H9 (cell line): Measurements from ENCODE around the gene SUN2. TPM values are rescaled to one million over a fixed set of nuclear protein-coding genes. Genes with fewer than 3 reads are reported as not detected.

Source experiments
- DNase-seq: peaks from one replicate; pipeline ENCODE4 v3.0.0-alpha.2; 2017
- H2AFZ ChIP-seq: one replicate; pipeline ENCODE4 v1.6.1; 2013; ENCODE audit warnings: mild to moderate bottlenecking, low read length, control low read depth, moderate library complexity
- H2AK5ac ChIP-seq: 2 replicates; pipeline ENCODE4 v1.6.1; 2013; ENCODE audit warnings: low read length, control low read depth, mixed read lengths; ENCODE audit not compliant: insufficient read length
- H2BK120ac ChIP-seq: one replicate; pipeline ENCODE4 v1.6.1; 2013; ENCODE audit warnings: low read depth, mild to moderate bottlenecking, low read length, control low read depth, inconsistent platforms; ENCODE audit not compliant: poor library complexity, severe bottlenecking
- H2BK12ac ChIP-seq: 2 replicates; pipeline ENCODE4 v1.6.1; 2013; ENCODE audit warnings: low read length, control low read depth, mixed read lengths, low read depth; ENCODE audit not compliant: insufficient read length
- H2BK15ac ChIP-seq: 2 replicates; pipeline ENCODE4 v1.6.1; 2013; ENCODE audit warnings: low read depth, low read length, control low read depth
- H2BK20ac ChIP-seq: one replicate; pipeline ENCODE4 v1.6.1; 2013; ENCODE audit warnings: low read depth, mild to moderate bottlenecking, low read length, control low read depth, inconsistent platforms; ENCODE audit not compliant: poor library complexity, severe bottlenecking
- H2BK5ac ChIP-seq: 2 replicates; pipeline ENCODE4 v1.6.1; 2013; ENCODE audit warnings: low read length, control low read depth, mixed read lengths; ENCODE audit not compliant: insufficient read length
- H3K14ac ChIP-seq: 2 replicates; pipeline ENCODE4 v1.6.1; 2013; ENCODE audit warnings: low read length, control low read depth; ENCODE audit not compliant: insufficient read depth
- H3K18ac ChIP-seq: 2 replicates; pipeline ENCODE4 v1.6.1; 2013; ENCODE audit warnings: low read depth, mild to moderate bottlenecking, mixed read lengths, low read length, control low read depth; ENCODE audit not compliant: insufficient read length
- H3K23ac ChIP-seq: 2 replicates; pipeline ENCODE4 v1.6.1; 2013; ENCODE audit warnings: low read length, control low read depth, mixed read lengths, low read depth; ENCODE audit not compliant: insufficient read length
- H3K23me2 ChIP-seq: 2 replicates; pipeline ENCODE4 v1.6.1; 2013; ENCODE audit warnings: low read depth, mild to moderate bottlenecking, mixed read lengths, low read length, control low read depth; ENCODE audit not compliant: insufficient read length, poor library complexity, severe bottlenecking
- H3K27ac ChIP-seq: 2 replicates; pipeline ENCODE4 v1.5.1; 2013; ENCODE audit warnings: low read length, control low read depth, mixed read lengths, low read depth; ENCODE audit not compliant: insufficient read length
- H3K27me3 ChIP-seq: 2 replicates; pipeline ENCODE4 v1.6.1; 2013; ENCODE audit warnings: low read length, control low read depth, inconsistent platforms; ENCODE audit not compliant: insufficient read depth
- H3K4ac ChIP-seq: 2 replicates; pipeline ENCODE4 v1.6.1; 2013; ENCODE audit warnings: low read depth, mild to moderate bottlenecking, control low read depth, inconsistent platforms, low read length, moderate library complexity
- H3K4me1 ChIP-seq: 2 replicates; pipeline ENCODE4 v1.6.1; 2013; ENCODE audit warnings: low read length, control low read depth, inconsistent platforms; ENCODE audit not compliant: insufficient read depth
- H3K4me2 ChIP-seq: 2 replicates; pipeline ENCODE4 v1.6.1; 2013; ENCODE audit warnings: low read length, control low read depth, mixed read lengths; ENCODE audit not compliant: insufficient read length, insufficient read depth
- H3K56ac ChIP-seq: 2 replicates; pipeline ENCODE4 v1.6.1; 2013; ENCODE audit warnings: low read depth, mild to moderate bottlenecking, mixed read lengths, low read length, control low read depth; ENCODE audit not compliant: insufficient read length
- H3K79me1 ChIP-seq: 2 replicates; pipeline ENCODE4 v1.6.1; 2013; ENCODE audit warnings: low read depth, mild to moderate bottlenecking, moderate library complexity, low read length, control low read depth, inconsistent platforms; ENCODE audit not compliant: insufficient read depth, poor library complexity, severe bottlenecking
- H3K79me2 ChIP-seq: 2 replicates; pipeline ENCODE4 v1.6.1; 2013; ENCODE audit warnings: low read length, control low read depth, inconsistent platforms; ENCODE audit not compliant: insufficient read depth
- H3K9ac ChIP-seq: 2 replicates; pipeline ENCODE4 v1.6.1; 2013; ENCODE audit warnings: low read length, control low read depth, mixed read lengths; ENCODE audit not compliant: insufficient read length; ENCODE audit errors: extremely low read depth
- H3K9me3 ChIP-seq: one replicate; pipeline ENCODE4 v1.6.1; 2013; ENCODE audit warnings: low read depth, low read length, inconsistent platforms; ENCODE audit not compliant: control insufficient read depth
- H3T11ph ChIP-seq: one replicate; pipeline ENCODE4 v1.6.1; 2013; ENCODE audit warnings: mild to moderate bottlenecking, low read length, control low read depth, inconsistent platforms
- H4K20me1 ChIP-seq: one replicate; pipeline ENCODE4 v1.6.1; 2013; ENCODE audit not compliant: control insufficient read depth, insufficient read length, insufficient read depth
- H4K5ac ChIP-seq: 2 replicates; pipeline ENCODE4 v1.6.1; 2013; ENCODE audit warnings: low read depth, mild to moderate bottlenecking, mixed read lengths, low read length, control low read depth; ENCODE audit not compliant: insufficient read length
- H4K8ac ChIP-seq: replicated peaks from 2 replicates; pipeline ENCODE4 v1.6.1; 2013; ENCODE audit warnings: low read length, control low read depth, mixed read lengths, low read depth; ENCODE audit not compliant: insufficient read length
- H4K91ac ChIP-seq: 2 replicates; pipeline ENCODE4 v1.6.1; 2013; ENCODE audit warnings: low read depth, mild to moderate bottlenecking, moderate library complexity, mixed read lengths, low read length, control low read depth; ENCODE audit not compliant: insufficient read length
- H3K27ac Mint-ChIP-seq, 3 experiments: 2 replicates in 2 of 3; 3 replicates in 1 of 3; pipeline ENCODE4 v1.8.0; 2020 to 2021; ENCODE audit warnings: mixed read lengths in 3 of 3, mild to moderate bottlenecking in 1 of 3, moderate library complexity in 1 of 3
- H3K27me3 Mint-ChIP-seq: 2 replicates; pipeline ENCODE4 v1.8.0; 2021; ENCODE audit warnings: low read depth, mild to moderate bottlenecking, moderate library complexity, mixed read lengths
- H3K36me3 Mint-ChIP-seq, 3 experiments: 2 replicates in 2 of 3; 3 replicates in 1 of 3; pipeline ENCODE4 v1.8.0; 2020 to 2021; ENCODE audit warnings: low read depth in 3 of 3, mixed read lengths in 3 of 3; ENCODE audit not compliant: insufficient read depth in 1 of 3
- H3K4me1 Mint-ChIP-seq, 2 experiments: 2 replicates each; pipeline ENCODE4 v1.8.0; 2020; ENCODE audit warnings: mixed read lengths in 2 of 2
- H3K4me3 Mint-ChIP-seq, 2 experiments: 2 replicates in 1 of 2; 3 replicates in 1 of 2; pipeline ENCODE4 v1.8.0; 2020 to 2021; ENCODE audit warnings: mild to moderate bottlenecking in 2 of 2, mixed read lengths in 2 of 2, moderate library complexity in 1 of 2
- H3K9me3 Mint-ChIP-seq, 2 experiments: 2 replicates in 1 of 2; 3 replicates in 1 of 2; pipeline ENCODE4 v1.8.0; 2020; ENCODE audit warnings: mild to moderate bottlenecking in 2 of 2, mixed read lengths in 2 of 2, moderate library complexity in 1 of 2
- CTCF ChIP-seq: fragments of 200-600 bp; sonication (generic); conservative IDR thresholded peaks from 3 replicates; pipeline ENCODE4 v1.8.0; 2021; ENCODE audit warnings: antibody characterized with exemption, mild to moderate bottlenecking
- WGBS: extraction: QIAGEN DNeasy Blood & Tissue Kit; methylation state at CpG from one replicate; pipeline ENCODE4 v1.1.7; 2013; ENCODE audit warnings: missing lambda C conversion rate, low lambda C conversion rate, mixed read lengths; ENCODE audit not compliant: insufficient read length; ENCODE audit errors: extremely low coverage; 5-methylcytosine and 5-hydroxymethylcytosine counted together
- total RNA-seq: library from RNA; stranded (reverse); gene quantifications from 2 replicates; pipeline ENCODE4 v1.2.1, GENCODE V29; 2021

The SUN2 gene
- total RNA-seq, 1 experiment from 2014 or later: 12.0 TPM

- no peaks in the 10 kb centered on the region for H3K4me1 ChIP-seq
- no peaks in the 10 kb centered on the region for H3K36me3 Mint-ChIP-seq
- no peaks in the 10 kb centered on the region for H3K9me3 Mint-ChIP-seq
- H4K8ac ChIP-seq: no peak overlapping the region
- no peak overlapping the region for H3K4me3 Mint-ChIP-seq
- no peak overlapping the region for H3T11ph ChIP-seq
- no peak for DNase-seq
- no peak overlapping the region for H3K4ac ChIP-seq
- H3K18ac ChIP-seq: no peak overlapping the region
- WGBS: no CpG with 5 or more reads among the region's 4 CpGs
- H3K4me2 ChIP-seq: no peak overlapping the region
- H2AK5ac ChIP-seq: no peak overlapping the region
- no peak overlapping the region for H2BK12ac ChIP-seq
- no peak overlapping the region for H4K91ac ChIP-seq
- H3K27me3 Mint-ChIP-seq: no peaks in the 10 kb centered on the region
- H3K9ac ChIP-seq: no peak overlapping the region
- H4K5ac ChIP-seq: no peak overlapping the region
- TF ChIP-seq CTCF: no peak
- peaks cover 6 to 11% of the 10 kb centered on the region in 2 experiments for H3K4me1 Mint-ChIP-seq
- no peak overlapping the region for H3K27ac Mint-ChIP-seq
- no peak overlapping the region for H2BK20ac ChIP-seq
- H2BK15ac ChIP-seq: no peak overlapping the region
- no peaks in the 10 kb centered on the region for H3K23me2 ChIP-seq
- no peak overlapping the region for H3K14ac ChIP-seq
- no peak overlapping the region for H3K27ac ChIP-seq
- H2BK120ac ChIP-seq: no peak overlapping the region
- no peaks in the 10 kb centered on the region for H3K79me1 ChIP-seq
- H2BK5ac ChIP-seq: no peak overlapping the region
- H3K56ac ChIP-seq: no peak overlapping the region
- H3K23ac ChIP-seq: no peak overlapping the region
- no peaks in the 10 kb centered on the region for H3K27me3 ChIP-seq
- no peaks in the 10 kb centered on the region for H3K79me2 ChIP-seq
- no peaks in the 10 kb centered on the region for H3K9me3 ChIP-seq
- H2AFZ ChIP-seq: no peak overlapping the region
- H4K20me1 ChIP-seq: no peaks in the 10 kb centered on the region
These were observed 33.8 kb upstream of the SUN2 start for GRCh38 chr22:38789606-38790005.
